GM20000 (cell line): ENCODE results near the gene CNTLN.

Source experiments
- DNase-seq: peaks from one replicate; pipeline ENCODE4 v3.0.0; 2012; ENCODE audit warnings: low spot score
- TF ChIP-seq, protein P1 (sequence below): IDR thresholded peaks from 2 replicates; pipeline ENCODE4 v1.5.1; 2012; ENCODE audit warnings: mild to moderate bottlenecking, control low read depth; ENCODE audit errors: extremely low read depth, missing control alignments

Gene CNTLN

DNA sequence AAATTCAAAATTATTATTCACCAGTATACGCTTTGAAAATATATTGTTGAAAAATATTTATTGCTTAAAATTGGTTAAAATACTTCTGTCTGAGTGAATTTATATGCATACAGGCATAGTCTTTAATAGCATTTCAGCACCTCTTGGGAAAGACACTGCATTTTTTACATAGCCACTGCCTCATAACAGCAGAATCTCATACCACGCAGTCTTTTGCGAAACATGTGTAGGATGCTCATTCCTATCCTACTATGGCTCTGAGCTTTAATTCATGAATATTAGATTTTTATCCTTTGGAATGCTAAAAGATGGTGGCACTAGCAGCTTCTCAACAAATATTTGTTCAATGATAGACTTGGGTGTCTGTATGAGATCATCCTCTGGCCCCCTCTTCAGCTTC lies 350.1 kb downstream of the CNTLN start:
- DNase-seq: no peak
- TF ChIP-seq, protein P1, sequence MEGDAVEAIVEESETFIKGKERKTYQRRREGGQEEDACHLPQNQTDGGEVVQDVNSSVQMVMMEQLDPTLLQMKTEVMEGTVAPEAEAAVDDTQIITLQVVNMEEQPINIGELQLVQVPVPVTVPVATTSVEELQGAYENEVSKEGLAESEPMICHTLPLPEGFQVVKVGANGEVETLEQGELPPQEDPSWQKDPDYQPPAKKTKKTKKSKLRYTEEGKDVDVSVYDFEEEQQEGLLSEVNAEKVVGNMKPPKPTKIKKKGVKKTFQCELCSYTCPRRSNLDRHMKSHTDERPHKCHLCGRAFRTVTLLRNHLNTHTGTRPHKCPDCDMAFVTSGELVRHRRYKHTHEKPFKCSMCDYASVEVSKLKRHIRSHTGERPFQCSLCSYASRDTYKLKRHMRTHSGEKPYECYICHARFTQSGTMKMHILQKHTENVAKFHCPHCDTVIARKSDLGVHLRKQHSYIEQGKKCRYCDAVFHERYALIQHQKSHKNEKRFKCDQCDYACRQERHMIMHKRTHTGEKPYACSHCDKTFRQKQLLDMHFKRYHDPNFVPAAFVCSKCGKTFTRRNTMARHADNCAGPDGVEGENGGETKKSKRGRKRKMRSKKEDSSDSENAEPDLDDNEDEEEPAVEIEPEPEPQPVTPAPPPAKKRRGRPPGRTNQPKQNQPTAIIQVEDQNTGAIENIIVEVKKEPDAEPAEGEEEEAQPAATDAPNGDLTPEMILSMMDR: no peak

DNA sequence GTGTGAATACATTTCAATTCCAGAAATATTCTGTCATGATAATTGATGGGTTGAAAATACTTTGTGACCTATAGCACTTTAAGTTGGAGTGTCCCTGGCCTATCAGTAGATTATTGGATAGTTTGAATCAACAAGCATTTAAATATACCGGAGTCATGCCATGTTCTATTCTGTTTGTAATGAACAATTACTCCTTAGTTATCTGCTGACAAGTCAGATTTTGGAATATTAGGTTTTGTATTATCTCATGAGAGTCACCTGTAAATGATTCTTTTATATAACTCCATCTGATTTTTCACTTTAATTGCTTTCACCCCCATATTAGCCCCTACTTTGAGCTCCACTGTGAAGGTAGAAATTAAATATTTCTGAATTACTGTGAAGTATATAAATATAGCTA lies 351.6 kb downstream of the CNTLN start:
- TF ChIP-seq, protein P1: no peak
- DNase-seq: no peak

DNA sequence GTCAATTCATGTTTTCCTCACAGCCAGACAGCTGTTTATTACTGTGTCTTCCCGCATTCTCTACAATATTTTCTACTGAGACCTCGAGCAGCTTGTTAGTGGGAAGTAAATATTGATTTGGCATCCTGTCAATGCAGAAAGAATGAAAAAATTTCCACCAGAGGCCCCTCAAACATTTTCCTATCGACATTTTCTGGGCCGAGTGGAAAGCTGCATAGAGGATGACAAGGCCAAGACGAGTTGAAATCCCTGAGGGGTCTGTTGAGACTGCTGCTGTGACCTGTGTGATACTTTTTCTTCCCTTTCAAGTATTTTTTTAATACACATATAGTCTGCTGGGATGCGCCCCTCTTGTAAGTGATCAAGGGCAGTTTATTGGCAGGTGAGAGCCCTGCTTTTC lies 352.6 kb downstream of the CNTLN start:
- no peak for DNase-seq

DNA sequence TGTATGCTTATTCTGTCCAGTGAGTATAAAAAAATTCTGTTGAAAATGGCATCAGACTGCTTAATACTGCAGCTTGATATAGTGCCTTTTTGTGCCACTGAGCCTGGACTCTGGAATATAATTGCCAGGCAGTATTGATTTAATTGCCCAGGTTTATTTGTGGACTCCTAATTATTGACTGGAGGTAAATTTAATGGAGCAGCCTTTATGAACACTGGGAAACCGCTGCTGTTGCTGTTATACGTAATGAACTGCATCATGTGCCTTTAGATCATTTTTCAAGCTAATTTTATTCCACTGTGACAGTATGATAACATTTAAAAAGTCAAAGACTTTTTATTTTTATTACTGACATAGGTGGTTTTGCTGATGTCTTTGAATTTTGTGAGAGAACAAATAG lies 353.8 kb downstream of the CNTLN start:
- TF ChIP-seq, protein P1: no peak
- no peak for DNase-seq

More for the DNA sequence above, 352.6 kb downstream of the CNTLN start:
- TF ChIP-seq, protein P1: no peak

DNA sequence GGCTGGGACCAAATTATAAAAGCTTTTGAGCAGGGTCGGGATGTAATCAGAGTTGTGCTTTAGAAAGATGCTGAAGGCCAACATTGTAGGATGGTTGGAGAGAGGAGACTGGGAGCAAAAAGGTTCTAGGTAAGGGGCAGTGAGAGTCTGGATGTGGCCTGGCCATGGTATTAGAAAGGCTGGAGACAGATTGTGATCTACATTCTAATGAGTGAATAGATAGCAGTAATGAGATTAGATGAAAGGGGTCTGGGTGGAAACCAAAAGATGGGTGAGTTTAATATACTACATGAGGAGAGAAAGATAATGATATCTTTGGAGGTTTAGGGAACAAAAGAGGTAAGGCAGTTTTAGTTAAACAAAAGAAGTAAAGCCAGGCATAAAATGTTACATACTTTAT lies 355.3 kb downstream of the CNTLN start:
- no peak for DNase-seq

DNA sequence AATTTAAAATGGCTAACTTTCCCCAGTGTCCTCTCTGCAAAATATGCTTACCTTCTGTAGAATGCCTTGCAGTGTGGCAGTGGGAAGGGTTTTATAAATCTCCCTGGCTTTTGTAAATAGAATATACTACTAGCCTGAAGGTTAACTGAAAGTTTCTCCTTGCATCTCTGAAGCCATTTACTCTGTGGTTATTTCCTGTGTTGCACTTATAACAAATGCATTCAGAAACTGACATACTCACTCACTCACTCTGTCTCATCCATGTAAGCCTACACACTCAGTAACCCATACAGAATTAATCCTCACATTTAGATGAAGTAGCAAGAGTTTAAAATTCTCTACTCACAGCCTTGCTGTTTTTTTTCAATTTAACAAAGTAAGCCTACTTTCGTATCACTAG lies 356.9 kb downstream of the CNTLN start:
- DNase-seq: no peak
- TF ChIP-seq, protein P1: no peak

More for the DNA sequence above, 355.3 kb downstream of the CNTLN start:
- TF ChIP-seq, protein P1: no peak

DNA sequence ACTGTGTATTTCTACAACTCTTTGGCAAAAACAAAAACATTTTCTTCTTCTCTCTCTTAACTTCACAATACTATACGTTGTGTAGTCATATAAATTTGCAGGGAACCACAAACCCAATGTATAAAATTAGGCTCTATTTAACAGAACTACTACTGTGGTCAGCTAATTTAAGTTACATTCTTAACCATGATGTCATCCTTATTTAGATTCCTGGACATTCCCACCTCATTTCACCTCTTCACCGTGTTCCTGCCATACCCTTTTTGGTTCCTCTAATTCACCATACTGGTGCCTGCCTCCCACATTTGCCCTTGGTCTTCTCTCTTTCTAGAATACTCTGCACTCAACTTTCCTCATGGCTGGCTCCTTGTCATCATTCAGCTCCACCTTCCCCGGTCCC lies 368.4 kb downstream of the CNTLN start:
- no peak for DNase-seq
- TF ChIP-seq, protein P1: no peak

DNA sequence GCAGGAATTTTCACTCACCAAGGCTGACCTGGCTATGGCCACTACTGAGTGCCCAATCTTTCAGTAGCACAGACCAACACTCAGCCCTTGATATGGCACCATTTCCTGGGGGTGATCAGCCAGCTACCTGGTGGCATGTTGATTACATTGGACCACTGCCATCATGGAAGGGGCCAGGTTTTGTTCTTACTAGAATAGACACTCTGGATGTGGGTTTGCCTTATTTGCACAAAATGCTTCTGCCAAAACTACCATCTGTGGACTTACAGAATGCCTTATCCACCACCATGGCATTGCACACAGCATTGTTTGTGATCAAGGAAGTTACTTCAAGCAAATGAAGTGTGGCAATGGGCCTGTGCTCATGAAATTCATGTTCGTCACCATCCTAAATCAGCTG lies 374.3 kb downstream of the CNTLN start:
- DNase-seq: no peak
- TF ChIP-seq, protein P1: no peak
